NCI-H2227 treated with DMSO at 0.1 percent for 48 hours (cell line): Measurements from ENCODE around the gene GPATCH4.
"Not testable (repeated sequence)": the region's sequence is repeated elsewhere in the genome, so short reads cannot be mapped to it uniquely, and the experiment has no call there.

Experiments
- DNase-seq: peaks from one replicate; lab custom pipeline; 2025; lab: John Stamatoyannopoulos, UW

The GPATCH4 gene

GRCh38 chr1:156626079-156626438 is 24.8 kb upstream of the GPATCH4 start:
- DNase-seq: peak; percentile 16

GRCh38 chr1:156625436-156626078 is 24.3 kb upstream of the GPATCH4 start:
- DNase-seq: no peak

DNA sequence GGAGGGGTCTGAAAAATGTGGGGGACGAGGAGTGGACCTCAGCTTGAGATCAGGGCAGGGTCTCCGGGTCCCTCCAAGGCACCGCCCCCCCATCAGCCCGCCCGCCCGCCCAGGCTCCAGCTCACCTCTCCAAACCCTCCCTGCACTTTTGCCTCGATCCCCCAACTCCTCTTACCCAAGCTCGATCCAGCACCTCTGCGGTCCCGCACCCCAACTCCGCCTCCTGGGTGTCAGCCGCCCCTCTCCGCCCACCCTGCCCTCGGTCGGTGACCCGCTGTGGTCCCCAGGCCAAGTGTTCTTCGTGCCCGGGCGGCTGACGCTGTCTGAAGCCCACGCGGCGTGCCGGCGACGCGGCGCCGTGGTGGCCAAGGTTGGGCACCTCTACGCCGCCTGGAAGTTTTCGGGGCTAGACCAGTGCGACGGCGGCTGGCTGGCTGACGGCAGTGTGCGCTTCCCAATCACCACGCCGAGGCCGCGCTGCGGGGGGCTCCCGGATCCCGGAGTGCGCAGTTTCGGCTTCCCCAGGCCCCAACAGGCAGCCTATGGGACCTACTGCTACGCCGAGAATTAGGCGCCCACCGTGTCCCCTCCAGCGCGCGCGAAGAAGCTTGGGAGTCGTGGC is 23.6 kb upstream of the GPATCH4 start:
- DNase-seq: no peak

- DNase-seq: peak; percentile 19
These were observed 22.9 kb upstream of the GPATCH4 start for GRCh38 chr1:156623946-156624813.

- no peak for DNase-seq
These were observed 21.5 kb upstream of the GPATCH4 start for GRCh38 chr1:156622581-156623297.

DNA sequence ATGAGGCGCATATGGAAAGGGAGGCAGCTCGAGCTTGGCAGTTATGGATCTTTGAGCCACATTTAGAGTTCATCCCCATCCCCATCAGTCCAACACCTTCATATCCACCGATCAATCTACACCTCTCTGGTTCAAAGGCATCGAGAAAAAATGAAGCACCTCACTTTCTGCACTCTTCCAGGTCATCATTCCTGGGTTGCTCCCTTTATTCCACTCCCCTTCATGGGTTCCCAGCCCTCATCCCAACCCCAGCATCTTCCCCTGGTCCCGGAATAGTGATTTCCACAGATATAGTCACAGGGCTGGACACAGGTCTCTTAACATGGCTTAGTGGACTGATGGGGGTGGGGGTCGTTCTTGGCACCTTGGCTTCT is 18.3 kb upstream of the GPATCH4 start:
- DNase-seq: no peak

DNA sequence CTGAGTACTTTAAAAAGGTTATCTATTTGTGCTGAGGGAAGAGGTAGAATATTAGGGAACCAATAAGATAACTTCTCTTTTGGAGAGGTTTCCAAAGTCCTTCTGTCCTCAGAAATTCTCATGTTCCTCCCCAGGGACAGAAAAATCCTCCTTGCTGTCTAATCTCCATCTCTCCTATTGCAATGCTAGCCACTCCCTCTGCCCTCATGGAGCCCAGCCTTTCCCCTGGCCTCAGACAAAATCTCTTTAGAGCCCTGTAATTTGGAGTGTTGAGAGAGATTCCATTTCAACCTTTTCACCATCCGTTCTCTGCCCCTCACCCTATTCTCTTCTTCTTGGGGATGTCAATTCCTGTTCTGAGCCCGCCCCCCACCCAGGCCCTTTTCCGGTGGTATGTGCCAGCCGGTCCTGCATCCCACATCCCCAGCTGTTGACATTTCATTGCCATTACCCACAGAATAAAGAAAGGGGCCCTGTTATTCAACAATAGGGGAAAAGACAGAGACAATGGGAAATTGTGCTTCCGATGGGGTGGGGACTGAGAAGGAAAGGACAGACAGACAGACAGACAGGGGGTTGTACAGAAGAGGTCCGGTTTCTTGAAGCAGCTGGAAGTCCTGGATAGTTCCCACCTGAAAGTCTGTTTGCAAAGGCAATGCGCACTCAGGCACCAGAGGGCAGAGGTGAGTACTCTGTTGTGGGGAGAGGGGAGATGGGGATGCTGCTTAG is 17.7 kb upstream of the GPATCH4 start, which contains the start of gene HAPLN2:
Gene HAPLN2 (plus strand): TSS at position 563 of the 729 bp plus-strand sequence. CDS start 4,076 bp downstream, outside the sequence.
- DNase-seq: peak; percentile 28

DNA sequence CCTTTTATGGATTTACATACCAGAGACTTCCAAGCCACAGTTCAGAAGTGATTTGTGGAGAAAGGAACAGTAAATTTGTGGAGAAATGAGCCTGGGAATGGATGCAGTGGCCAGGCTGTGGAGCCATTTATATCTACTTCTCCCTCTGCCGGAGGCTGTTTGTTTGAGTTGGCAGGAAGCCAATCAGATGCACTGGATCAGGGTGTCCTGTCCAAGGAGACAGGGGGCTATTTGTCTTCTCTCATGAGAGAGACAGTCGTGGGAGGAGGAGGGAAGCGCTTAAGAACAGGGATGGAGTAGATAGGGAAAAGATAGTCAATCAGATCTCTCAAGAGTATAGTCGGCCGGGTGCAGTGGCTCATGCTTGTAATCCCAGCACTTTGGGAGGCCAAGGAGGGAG is 15.2 kb upstream of the GPATCH4 start:
- peak; percentile 87 for DNase-seq

GRCh38 chr1:156615946-156616345 is 14.7 kb upstream of the GPATCH4 start:
- DNase-seq: peak; percentile 58

DNA sequence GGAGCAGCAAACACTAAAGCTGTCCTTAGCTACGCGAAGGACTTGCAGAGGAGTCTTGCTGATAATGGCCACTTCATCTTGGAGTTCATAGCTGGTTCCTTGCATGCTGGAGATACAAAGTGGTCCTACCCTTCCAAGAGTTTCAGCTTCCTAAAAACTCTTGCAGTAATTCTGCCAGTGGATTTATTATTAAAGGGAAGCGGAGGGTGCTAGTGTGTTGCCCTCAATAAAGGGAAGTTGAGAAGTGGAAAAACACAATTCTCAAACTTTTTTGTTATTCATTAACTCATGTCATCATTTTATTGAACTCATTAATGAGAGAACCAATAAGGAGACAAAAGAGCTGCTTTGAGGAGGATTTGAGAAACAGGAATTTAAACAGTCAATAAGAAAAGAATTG is 11.4 kb upstream of the GPATCH4 start:
- DNase-seq: no peak

DNA sequence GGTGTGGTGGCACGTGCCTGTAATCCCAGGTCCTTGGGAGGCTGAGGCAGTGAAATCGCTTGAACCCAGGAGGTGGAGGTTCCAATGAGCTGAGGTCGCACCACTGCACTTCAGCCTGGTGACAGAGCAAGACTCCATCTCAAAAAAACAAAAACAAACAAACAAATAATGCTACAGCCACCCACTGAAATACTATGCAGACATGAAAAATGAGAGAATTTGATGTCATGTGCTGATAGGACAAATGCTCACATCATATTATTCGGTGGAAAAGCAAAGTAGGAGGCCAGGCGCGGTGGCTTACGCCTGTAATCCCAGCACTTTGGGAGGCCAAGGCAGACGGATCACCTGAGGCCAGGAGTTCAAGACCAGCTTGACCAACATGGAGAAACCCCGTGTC is 8.8 kb upstream of the GPATCH4 start:
- not testable (repeated sequence) for DNase-seq

- DNase-seq: peak; percentile 25
These were observed 7.7 kb upstream of the GPATCH4 start for GRCh38 chr1:156608981-156609380.

- peak; percentile 84 for DNase-seq
These were observed 6.9 kb upstream of the GPATCH4 start for GRCh38 chr1:156608036-156608674.

- DNase-seq: not testable (repeated sequence)
These were observed 6.1 kb upstream of the GPATCH4 start for GRCh38 chr1:156607344-156607743.

DNA sequence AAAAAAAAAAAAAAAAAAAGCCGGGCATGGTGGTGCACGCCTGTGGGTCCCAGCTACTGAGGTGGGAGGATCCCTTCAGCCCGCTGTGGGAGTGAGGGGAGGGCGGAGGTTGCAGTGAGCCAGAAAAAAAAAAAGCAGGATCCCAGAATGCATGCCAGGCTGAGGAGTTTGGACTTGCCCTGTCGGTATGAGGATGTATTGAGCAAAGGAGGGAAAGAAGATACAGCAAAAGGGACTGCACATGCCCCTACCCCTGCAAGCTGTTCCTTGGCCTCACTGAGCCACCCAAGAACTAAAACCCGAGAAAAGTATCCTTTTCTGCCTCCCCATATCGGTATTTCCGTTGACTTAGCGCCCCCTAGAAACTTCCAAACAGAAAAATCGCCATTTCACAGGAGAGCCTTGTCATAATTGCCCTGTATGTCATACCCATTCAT is 1.3 kb upstream of the GPATCH4 start:
- DNase-seq: peak; percentile 25

GRCh38 chr1:156601892-156602291 is 613 bp upstream of the GPATCH4 start:
- DNase-seq: no peak

DNA sequence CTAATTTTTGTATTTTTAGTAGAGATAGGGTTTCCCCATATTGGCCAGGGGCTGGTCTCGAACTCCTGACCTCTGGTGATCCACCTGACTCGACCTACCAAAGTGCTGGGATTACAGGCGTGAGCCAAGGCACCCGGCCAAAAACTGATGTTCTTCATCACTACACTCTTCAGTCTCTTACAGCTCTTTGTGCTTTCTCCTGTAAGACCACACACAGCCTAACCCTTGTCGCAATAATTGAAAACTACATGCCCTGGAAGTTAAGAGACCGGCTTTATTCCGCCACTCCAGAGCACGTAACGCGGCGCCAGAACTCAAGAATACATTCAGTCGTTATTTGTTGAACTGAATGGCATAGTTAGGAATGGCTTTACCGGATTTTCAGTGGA is 552 bp downstream of the GPATCH4 start:
- DNase-seq: no peak

DNA sequence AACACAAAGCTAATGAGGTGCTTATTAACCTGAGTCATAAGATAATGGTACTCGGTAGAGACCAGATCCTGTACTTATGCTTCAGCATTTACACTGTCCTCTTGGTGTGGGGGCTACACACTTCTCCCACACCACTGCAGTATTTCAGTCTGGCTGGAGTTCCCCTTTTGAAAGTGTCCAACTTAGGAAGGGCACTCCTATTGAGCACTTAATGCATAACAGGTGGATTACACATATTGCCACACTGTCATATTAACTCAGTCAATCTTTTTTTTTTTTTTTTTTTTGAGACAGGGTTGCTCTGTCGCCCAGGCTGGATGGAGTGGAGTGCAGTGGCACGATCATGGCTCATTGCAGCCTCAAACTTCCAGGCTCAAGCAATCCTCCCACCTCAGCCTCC is 1.5 kb downstream of the GPATCH4 start:
- DNase-seq: no peak

GRCh38 chr1:156598731-156599432 is 2.4 kb downstream of the GPATCH4 start:
- DNase-seq: no peak

GRCh38 chr1:156598125-156598524 is 3.2 kb downstream of the GPATCH4 start:
- no peak for DNase-seq
